GM19438 (cell line): ENCODE results near the gene NPDC1.

Experiments used
- ATAC-seq: cut with Tn5 transposase; IDR thresholded peaks from one replicate; pipeline ENCODE4 v1.9.1; 2021; ENCODE audit warnings: low read depth; ENCODE audit not compliant: unreplicated experiment

Gene NPDC1

DNA sequence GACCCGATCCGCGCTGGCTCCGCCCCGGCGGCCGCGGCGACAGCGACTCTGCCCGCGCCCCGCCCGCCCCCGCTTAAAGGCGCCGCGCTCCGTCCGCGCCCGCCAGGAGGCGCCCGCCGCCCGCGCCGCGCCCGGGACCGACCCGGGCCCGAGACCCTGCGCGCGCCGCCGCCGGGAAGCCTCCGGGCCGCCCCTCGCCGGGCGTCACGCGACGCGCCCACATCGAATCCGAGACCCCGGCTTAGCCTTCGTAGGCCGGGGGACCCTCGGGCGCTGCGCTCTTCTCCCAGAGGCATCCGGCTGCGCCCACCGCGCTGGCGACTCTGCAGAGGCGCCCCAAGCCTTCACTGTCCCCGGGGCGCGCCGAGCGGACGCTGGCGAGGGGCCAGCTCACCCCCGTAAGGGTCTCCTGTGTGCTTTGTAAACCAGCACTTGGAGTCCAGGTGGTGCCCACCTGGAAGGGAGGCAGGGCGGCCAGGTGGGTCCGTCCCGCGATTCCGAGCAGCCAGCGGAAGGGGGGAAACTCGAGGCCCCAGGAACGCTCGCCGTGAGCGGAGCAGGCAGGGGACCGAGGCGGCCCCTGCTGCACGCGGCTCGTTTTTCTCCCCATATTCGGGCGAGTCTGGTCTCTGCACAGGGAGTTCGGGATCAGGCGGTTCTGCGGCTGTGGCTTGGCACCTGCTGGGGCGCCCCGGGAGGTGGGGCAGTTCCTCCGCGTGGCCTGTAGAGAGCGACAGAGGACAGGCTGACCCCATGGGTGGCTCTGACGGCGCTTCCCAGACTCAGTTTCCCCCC lies 17.5 kb downstream of the NPDC1 start:
- ATAC-seq: no peak

DNA sequence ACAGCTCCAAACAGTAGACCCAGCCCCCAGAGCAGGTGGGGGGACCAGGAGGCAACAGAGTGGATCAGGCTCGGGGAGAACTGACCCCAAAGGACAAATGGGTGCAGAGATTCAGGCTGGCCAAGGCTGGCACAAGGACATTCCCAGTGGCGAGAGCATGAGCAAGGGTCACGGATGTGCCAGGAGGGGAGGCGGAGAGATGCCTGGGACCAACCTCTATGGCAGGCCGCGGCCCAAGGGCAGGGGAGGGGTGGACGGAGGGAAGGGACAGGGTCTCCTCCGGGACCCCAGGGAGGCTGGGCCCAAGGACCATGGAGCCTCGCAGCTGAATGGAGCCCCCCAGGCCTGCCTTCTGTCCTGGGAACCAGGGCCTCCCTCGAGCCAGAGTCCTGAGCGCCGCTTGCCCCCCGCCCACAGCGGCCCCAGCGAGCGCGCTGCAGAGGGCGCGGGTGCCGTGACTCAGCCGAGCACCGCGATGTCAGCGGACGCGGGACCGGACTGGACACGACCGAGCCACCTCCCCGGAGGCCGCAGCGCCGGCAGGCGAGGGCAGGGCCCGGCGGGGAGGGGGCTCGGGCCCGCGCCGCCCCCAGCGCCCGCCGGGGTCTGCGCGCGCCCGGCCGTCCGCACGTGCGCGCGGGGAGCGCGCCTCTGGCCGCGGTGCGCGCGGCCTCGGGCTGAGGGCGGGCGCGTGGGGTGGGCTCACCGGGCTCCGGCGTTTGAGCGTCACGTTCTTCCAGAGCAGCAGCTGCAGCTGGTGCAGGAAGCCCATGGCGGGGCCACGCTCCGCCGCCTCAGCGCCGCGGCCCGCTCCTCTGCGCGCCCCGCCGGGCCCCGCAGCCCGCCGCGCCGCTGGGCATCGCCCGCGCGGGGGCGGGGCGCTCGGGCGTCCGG lies 18.4 kb downstream of the NPDC1 start, which contains the start of gene ABCA2:
Gene ABCA2 (minus strand): TSS at position 869 of the 894 bp plus-strand sequence. CDS start 97 bp downstream, at position 772.
- ATAC-seq: no peak

DNA sequence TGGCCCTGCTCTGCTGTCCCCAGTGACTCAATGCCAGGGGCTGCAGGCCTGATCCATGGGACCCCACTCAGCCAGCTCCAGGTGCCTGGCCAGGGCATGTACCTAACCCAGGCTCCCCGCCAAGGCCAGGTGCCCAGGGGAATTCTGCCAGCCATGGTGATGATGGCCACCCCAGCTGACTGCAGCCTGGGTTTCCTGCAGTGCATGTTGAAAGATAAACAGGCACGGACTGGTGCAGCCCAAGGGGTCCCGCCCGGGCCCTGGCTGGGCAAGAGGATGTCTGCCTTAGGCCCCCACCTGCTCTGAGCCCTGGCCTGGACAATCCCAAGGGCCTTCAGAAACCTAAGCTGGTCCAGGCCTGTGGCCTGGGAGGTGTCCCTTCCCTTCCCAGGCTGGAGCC lies 19.1 kb downstream of the NPDC1 start:
- ATAC-seq: no peak

DNA sequence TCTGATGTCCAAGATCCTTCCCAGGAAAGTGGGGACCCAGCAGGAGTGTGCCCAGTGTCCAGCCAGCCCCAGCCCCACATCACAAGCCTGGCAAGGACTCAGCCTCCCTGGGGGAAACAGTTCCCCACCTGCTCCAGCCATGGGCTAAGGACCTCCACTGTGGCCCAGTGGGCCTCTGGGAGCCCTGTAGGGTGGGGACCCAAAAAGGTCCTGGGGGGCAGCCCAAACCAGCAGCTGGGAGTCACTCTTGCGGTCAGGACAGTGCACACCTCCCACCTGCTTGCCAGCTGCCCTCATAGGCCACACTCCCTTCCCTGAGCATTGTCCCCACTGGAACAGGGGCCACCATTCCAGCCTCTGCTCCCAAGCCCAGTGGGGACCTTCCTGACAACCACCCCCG lies 19.6 kb downstream of the NPDC1 start:
- ATAC-seq: no peak

DNA sequence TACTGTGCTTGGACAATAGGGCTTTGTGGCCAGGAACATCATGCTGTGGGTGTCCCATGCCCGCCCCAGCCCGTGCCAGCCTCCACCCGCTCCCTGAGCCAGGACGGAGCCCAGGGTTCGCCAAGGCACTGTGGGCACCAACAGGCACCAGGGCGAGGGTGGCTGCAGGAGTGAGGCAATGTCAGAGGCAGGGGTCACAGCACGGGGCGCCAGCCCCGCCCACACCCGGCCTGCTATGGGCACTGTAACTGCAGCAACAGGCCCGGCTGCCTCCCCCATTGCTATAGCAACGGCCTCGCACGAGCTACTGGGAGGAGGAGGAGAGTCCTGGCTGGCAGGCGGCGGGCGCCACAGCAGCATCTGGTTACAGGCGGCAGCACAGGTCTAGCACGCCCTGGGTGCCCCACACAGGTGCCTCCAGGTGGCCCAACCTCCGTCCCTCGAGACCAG lies 20.4 kb downstream of the NPDC1 start:
- no peak for ATAC-seq

DNA sequence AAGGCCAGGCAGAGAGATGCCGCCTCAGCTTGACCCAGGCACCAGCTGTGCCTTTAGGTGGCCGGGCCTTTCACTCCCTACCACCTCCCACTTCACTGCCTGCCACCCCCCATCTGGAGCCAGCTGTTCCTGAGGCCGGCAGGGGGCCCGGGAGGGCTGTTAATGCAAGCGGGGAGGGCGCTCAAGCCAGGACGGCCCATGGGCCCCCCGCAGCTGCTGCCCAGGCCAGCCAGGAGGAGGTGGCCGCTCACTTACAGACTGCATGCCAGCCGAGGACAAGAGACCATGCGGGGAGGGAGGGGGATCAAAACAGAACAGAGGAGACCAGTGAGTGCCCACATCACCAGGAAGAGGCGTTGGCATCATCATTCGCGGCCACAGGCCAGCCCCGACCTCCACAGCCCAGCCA lies 22.4 kb downstream of the NPDC1 start:
- no peak for ATAC-seq

DNA sequence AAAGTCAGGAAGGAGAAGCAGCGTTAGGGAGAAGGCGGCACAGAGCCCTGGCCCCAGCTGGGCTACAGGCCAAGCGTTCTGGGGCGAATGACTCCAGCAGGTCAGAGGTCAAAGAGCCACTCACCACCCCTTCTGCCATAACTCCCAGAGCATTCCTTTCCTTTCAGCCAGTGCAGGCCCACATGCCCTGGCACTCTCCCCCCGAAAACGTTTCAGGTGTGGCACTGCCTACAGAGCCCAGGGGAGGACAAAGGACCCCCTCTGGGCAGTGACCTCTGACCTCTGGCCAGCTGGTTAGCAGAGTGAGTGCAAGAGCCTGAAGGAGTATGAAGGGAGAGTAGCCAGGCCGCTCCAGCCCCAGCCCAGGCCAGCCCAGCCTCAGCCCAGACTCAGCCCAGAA lies 22.8 kb downstream of the NPDC1 start:
- no peak for ATAC-seq

DNA sequence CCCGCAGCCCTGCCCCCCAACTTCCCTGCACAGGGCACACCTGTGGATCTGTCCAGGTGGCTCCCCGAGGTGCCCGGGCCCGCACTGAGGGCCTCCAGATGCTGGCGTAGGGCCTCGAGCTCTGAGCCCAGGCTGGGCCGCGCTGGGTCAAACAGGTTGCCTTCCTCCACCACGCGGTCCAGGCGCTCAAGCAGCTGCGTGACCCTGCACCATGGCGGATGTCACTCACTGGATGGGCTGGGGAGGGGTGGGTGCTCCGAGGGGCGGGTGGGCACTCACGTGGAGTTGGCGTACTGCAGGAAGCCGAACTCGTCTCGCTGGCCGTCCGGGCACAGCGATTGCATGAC lies 23.3 kb downstream of the NPDC1 start:
- ATAC-seq: no peak

DNA sequence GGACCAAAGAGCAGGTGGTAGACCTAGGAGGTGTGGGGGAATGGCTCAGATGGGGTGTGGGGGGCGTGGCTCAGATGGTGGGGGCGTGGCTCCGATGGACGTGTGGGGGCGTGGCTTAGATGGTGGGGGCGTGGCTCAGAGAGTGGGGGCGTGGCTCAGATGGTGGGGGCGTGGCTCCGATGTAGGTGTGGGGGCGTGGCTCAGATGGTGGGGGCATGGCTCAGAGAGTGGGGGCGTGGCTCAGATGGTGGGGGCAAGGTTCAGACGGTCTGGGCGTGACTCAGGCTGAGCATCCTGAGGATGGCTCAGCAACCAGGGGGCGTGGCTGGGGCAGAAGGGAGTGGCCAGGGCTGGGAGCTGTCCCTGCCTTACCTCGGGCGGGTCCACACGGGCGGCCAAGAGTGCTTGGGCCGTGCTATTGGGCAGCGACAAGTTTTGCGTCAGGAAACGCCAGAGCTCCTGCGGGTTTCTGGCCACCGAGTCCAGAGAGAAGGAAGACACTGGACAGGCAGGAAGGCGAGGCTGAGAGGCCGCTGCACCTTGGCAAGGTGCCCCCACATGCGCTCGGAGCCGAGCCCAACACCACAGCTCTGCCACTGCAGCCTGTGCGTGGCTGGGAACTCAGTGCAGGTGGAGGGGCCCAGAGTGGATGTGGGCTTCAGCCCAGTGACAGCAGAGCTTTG lies 23.9 kb downstream of the NPDC1 start:
- ATAC-seq: no peak

DNA sequence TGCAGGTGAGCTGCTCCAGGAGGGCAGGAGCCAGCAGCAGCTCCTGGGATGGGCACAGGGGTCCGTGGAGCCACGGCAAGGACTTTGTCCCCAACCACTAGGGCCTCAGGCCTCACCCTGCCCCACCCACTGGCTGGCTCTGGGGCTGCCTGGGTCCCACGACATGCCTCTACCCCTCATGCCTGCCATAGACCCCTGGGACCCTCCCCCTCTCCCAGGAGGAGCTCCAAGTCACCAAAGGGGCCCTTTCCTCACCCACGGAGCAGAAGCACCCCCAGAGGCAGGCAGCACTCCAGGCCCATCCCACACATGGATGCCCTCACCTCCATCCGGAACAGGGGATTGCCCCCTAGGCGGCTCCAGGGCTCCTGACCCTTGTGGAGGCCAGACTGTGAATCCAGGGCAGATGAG lies 24.4 kb downstream of the NPDC1 start:
- ATAC-seq: no peak

DNA sequence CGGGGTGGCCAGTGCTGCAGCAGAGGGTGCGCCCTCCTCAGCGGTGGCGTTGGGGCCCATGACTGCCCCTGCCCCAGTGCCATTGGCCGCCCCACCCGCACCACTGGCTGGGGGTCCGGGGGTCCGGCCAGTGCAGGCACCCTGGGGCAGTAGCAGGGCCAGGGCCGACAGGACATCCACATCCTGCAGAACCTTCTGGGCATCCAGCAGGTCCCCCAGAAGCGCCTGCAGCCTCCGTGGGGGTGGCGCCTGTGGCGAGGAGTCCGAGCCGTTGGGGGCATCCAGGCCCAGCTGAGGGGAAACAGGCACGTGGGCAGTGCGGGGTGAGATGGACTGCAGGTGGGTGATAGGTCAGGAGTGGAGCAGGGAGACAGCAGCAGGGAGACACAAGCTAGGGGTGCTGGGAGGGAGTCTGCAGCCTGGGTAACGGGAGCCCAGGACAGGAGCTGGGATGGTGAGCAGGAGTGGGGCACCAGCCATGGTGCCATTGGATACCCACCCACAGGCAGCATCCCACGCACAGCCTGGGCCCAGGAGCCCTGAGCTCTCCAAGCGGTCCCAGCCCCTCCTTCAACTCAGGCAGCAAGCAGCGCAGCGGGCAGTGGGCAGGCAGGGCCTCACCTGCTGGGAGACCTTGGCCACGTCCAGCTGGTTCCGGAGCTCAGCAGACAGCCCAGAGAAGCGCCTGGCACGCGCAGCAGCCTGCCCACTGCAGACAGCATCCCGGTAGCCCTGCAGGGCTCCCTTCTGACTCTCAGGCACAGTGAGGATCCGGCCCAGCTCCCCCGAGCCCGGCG lies 25.0 kb downstream of the NPDC1 start:
- no peak for ATAC-seq

DNA sequence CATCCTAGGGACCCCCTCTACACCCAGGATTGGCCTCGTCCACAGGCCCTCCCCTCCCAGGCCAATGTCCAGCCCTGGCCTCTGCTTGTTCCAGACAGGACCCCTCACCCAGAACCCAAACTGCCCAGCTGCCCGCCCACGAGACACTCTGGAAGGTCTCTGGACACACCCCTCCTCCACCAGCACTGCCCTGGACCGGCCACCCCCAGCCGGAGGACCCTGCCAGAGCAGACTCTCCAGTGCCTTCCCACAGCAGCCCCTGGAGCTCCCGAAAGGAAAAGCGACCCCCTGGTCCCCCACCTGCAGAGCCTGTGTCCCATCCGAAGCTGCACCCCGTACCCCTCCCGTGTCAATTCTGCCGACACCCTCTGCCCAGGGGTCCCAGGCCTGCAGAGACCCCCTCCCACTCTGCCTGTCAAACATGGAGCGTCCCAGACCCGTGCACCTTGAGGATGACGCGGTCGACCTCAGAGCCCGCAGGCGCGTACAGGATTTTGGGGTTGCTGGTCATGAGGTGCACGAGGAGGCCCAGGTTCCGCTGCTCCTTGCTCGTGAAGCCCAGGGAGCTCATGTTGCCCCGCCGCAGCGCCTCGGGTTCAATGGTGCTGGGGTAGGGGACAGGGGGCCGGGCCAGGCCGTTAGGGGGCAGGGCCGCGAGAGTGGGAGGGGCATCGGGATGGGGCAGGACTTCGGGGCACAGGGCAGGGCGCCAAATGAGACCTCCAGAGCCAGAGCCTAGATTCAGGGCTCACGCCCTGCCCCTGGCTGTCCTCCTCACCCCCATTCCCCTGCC lies 25.9 kb downstream of the NPDC1 start:
- no peak for ATAC-seq

DNA sequence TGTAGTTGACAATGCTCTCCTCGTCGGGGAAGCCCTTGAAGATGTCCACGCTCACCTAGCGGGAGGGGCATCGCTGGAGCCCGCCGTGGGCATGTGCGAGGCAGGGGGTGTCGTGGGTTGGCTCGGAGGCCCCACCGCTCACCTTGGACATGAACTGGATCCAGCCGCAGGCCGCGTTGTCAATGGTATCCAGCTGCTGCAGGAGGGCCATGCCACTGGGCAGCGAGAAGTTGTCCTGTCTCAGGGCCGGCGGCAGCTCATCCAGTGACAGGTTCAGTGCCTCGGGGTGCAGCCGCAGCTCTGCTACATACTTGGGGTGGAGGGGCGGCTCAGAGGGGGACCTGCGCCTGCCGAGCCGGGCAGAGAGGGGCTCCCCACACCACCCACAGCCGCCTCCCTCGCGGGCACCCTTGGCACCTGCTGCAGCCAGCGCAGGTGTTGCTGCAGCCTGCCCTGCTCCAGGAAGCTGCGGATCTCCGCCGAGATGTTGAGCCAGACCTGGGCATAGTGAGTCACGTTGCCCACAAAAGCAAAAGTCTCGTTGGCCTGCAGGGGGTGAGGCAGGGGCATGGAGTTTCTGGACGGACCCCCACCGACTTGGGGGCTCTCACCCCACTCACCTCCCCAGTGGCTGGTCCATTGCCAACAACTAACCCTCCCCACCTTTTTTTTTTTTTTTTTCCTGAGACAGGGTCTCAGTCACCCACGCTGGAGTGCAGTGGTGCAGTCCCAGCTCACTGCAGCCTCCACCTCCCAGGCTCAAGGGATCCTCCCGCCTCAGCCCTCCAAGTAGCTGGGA lies 27.0 kb downstream of the NPDC1 start:
- ATAC-seq: no peak

DNA sequence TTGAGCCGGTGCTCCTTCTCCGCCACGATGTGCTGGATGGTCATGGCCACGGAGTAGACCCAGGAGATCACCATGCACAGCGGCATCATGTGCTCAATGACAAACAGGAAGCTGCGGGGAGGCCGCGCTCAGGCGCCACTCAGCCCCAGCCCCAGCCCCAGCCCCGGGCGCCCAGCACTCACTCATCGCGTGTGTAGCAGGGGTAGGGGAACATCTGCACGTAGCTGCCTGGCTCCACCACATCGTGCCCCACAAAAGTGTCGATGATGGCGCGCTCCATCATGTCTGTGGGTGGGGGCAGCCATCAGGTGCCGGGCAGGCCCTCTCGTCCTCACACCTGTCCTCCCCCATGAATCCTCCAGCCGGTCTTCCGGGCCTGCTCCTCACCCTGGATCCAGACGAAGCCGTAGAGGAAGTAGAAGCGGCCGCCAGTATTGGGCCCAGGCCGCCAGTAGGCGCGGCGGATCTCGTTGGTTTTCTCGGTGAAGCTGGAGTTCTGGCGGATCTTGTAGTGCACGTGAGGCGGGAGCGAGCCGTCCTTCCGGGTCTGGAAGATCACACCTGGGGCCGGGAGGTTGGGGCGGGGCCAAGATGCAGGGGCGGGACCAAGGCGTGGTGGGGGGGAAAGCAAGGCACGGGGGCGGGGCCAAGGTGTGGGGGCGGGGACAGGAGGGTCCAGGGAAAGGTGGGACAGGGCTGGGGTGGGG lies 28.0 kb downstream of the NPDC1 start:
- no peak for ATAC-seq

DNA sequence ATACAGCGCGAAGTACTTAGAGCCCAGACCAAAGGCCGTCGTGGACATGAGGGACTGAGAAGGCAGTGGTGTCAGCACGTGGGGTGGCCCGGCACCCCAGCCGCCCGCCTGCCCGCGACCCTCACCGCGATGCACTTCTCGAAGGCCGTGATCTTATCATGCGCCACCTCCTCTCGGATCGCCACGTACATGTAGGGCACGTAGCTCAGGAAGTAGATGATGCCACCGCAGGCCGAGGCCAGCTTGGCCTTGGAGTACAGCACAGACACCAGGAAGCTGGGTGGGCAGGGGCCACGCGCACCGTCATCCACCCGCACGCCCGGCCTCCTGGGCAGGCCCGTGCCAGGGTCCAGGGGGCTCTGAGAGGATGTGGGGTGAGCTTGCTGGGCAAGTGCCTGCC lies 28.9 kb downstream of the NPDC1 start:
- no peak for ATAC-seq

DNA sequence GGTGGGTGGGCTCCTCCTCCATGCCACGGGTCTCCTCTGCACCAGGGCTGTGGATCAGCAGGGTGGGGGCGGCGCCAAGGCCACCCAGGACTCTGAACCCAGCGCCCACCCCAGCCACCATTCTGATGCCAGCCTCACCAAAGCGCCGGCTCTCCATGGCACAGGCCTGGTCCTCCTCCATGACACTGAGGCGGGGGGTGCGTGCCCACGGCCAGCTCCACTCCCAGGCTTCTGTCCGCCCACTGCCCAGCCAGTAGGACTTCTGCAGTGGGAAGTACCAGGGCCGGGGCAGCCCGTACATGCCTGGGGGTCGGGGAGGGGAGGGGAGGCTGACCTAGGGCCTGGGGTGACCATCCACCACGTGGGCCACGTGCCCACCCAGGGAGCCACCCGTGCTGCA lies 29.5 kb downstream of the NPDC1 start:
- no peak for ATAC-seq

DNA sequence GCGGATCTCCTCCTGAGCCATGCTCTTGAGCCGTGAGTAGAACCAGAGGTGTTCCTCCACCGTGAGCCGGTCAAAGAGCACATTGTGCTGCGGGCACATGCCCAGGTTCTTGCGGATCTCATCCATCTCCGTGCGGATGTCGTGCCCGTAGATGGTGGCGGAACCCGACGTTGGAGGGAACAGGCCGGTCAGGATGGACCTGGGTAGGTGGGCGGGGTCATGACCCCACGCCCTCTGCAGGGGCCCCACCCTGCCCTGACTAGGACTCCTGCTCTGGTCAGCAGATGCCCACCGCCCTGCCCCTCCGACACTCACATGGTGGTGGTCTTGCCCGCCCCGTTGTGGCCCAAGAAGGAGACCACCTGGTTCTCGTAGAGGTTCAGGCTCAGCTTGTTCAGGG lies 30.0 kb downstream of the NPDC1 start:
- ATAC-seq: no peak

DNA sequence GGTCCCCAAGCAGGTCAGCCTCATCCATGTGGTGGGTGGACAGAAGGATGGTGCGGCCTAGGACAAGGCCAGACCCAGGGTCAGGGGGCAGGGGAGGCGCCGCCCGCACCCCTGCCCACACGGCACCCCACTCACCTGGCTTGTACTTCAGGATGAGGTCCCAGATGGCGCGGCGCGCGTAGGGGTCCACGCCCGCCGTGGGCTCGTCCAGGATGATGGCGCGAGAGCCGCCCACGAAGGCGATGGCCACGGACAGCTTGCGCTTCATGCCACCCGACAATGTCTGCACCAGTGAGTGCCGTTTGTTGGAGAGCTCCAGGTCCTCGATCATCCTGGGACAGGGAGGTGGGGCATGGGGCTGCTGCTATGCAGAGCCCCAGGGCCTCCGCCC lies 30.4 kb downstream of the NPDC1 start:
- ATAC-seq: no peak
